SK-N-SH treated with all-trans-retinoic acid at 6 μM for 48 hours (cell line): ENCODE data around the gene PHKA2.

ENCODE experiments used
- ARNTL ChIP-seq: fragments of 450-650 bp; formaldehyde crosslinking; IDR thresholded peaks from 2 replicates; pipeline ENCODE4 v1.5.0; 2020; ENCODE audit warnings: low read depth, mild to moderate bottlenecking, moderate library complexity, borderline replicate concordance
- BACH2 ChIP-seq: fragments of 250-450 bp; sonication (Bioruptor Pico); IDR thresholded peaks from 2 replicates; pipeline ENCODE4 v1.9.0; 2021; ENCODE audit warnings: mild to moderate bottlenecking, borderline replicate concordance
- RARB ChIP-seq: fragments of 250-450 bp; sonication (Bioruptor Pico); IDR thresholded peaks from 2 replicates; pipeline ENCODE4 v1.8.0; 2021; ENCODE audit warnings: mild to moderate bottlenecking, moderate library complexity
- TCF4 ChIP-seq: fragments of 250-450 bp; sonication (Bioruptor Pico); IDR thresholded peaks from 2 replicates; pipeline ENCODE4 v1.8.0; 2021; ENCODE audit warnings: mild to moderate bottlenecking, moderate library complexity, borderline replicate concordance
- ZFP3 ChIP-seq: fragments of 250-450 bp; sonication (Bioruptor Pico); IDR thresholded peaks from 2 replicates; pipeline ENCODE4 v1.5.0; 2020; ENCODE audit warnings: mild to moderate bottlenecking, moderate library complexity
- ZNF8 ChIP-seq: fragments of 450-650 bp; formaldehyde crosslinking; IDR thresholded peaks from 2 replicates; pipeline ENCODE4 v1.5.0; 2020; ENCODE audit warnings: mild to moderate bottlenecking, moderate library complexity

GRCh38 chrX:18877469-18877868, 106.4 kb downstream of the PHKA2 start:
- TF ChIP-seq ZFP3 (CRISPR knock-in tag): no peak
- TF ChIP-seq ZNF8: no peak
- peak; percentile 40; the same call in 1 of the 2 replicates for TF ChIP-seq TCF4
- no peak for TF ChIP-seq BACH2 (CRISPR knock-in tag)
- no peak for TF ChIP-seq ARNTL (CRISPR knock-in tag)
- no peak for TF ChIP-seq RARB (CRISPR knock-in tag)
